OCI-LY3 (cell line): ENCODE measurements around the gene MPP7.

Experiments used
- H2AFZ ChIP-seq: fragments of 200-600, 300-600 bp; shearing (Covaris generic); 2 replicates; pipeline ENCODE4 v1.6.0; 2014; ENCODE audit warnings: antibody characterized with exemption, low read depth, low read length
- H3K27ac ChIP-seq: fragments of 200-600, 300-600 bp; sonication (generic); 2 replicates; pipeline ENCODE4 v1.5.1; 2014; ENCODE audit warnings: mild to moderate bottlenecking, low read length, moderate library complexity, mixed read lengths
- H3K27me3 ChIP-seq: fragments of 200-600, 300-600 bp; sonication (generic); 2 replicates; pipeline ENCODE4 v1.6.1; 2014; ENCODE audit warnings: low read depth, low read length, mixed read lengths
- H3K36me3 ChIP-seq: fragments of 200-600, 300-600 bp; sonication (generic); replicated peaks from 2 replicates; pipeline ENCODE3; 2014; ENCODE audit warnings: low read depth, low read length, mixed read lengths
- H3K4me1 ChIP-seq: fragments of 300-600, 200-600 bp; sonication (generic); 2 replicates; pipeline ENCODE4 v1.6.1; 2014; ENCODE audit warnings: low read length, mixed read lengths
- H3K4me2 ChIP-seq: fragments of 200-600, 300-600 bp; sonication (generic); 2 replicates; pipeline ENCODE4 v1.6.1; 2014; ENCODE audit warnings: low read length, mixed read lengths
- H3K4me3 ChIP-seq: fragments of 300-600, 200-600 bp; sonication (generic); 2 replicates; pipeline ENCODE4 v1.5.1; 2014; ENCODE audit warnings: antibody characterized with exemption, mild to moderate bottlenecking, low read length, moderate library complexity
- H3K79me2 ChIP-seq: fragments of 300-600, 200-600 bp; shearing (Covaris generic); 2 replicates; pipeline ENCODE4 v1.6.1; 2014; ENCODE audit warnings: mild to moderate bottlenecking, low read length, mixed read lengths
- H3K9ac ChIP-seq: fragments of 300-600, 200-600 bp; shearing (Covaris generic); 2 replicates; pipeline ENCODE4 v1.6.0; 2014; ENCODE audit warnings: mild to moderate bottlenecking, low read length, moderate library complexity
- H3K9me3 ChIP-seq: fragments of 200-600, 300-600 bp; shearing (Covaris generic); 2 replicates; pipeline ENCODE4 v1.6.1; 2014; ENCODE audit warnings: low read length, mixed read lengths; ENCODE audit not compliant: insufficient read depth
- H4K20me1 ChIP-seq: fragments of 200-600, 300-600 bp; sonication (generic); 2 replicates; pipeline ENCODE4 v1.6.1; 2016; ENCODE audit warnings: low read length, mixed read lengths; ENCODE audit not compliant: insufficient read depth
- EZH2phosphoT487 ChIP-seq: fragments of 200-600 bp; shearing (Covaris generic); IDR thresholded peaks from 2 replicates; pipeline ENCODE4 v1.6.1; 2018; ENCODE audit warnings: antibody characterized with exemption, mixed run types, low read depth
- TF ChIP-seq, protein P1 (sequence below): fragments of 200-600, 300-600 bp; sonication (generic); IDR thresholded peaks from 2 replicates; pipeline ENCODE4 v1.5.1; 2014; ENCODE audit warnings: antibody characterized with exemption, low read length, low read depth

Gene MPP7

DNA sequence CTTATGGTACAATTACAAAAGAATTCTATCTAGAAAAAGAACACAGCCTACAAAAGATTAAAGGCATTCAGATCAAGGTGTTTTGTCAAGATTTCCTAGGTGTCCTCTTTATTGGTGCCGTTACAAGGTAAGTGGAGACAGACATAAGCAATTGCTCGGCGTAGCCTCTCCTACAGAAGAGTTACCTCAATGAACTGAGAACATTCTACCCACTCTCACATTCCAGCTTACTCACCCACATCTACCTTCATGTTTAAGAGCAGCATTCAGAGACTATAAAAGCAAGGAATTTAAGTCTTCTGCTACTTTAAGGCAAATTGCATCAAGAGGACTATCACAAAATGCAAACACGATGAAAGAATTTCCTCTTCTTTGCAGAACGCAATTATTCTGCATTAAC is 29.5 kb downstream of the MPP7 start:
- no peak for TF ChIP-seq EZH2phosphoT487
- TF ChIP-seq, protein P1, sequence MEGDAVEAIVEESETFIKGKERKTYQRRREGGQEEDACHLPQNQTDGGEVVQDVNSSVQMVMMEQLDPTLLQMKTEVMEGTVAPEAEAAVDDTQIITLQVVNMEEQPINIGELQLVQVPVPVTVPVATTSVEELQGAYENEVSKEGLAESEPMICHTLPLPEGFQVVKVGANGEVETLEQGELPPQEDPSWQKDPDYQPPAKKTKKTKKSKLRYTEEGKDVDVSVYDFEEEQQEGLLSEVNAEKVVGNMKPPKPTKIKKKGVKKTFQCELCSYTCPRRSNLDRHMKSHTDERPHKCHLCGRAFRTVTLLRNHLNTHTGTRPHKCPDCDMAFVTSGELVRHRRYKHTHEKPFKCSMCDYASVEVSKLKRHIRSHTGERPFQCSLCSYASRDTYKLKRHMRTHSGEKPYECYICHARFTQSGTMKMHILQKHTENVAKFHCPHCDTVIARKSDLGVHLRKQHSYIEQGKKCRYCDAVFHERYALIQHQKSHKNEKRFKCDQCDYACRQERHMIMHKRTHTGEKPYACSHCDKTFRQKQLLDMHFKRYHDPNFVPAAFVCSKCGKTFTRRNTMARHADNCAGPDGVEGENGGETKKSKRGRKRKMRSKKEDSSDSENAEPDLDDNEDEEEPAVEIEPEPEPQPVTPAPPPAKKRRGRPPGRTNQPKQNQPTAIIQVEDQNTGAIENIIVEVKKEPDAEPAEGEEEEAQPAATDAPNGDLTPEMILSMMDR, result no peak
- H3K27ac ChIP-seq, result no peak overlapping the region
- H3K4me3 ChIP-seq, result no peak overlapping the region
- 0 out of 2 replicates have a peak, but pooled peaks cover 3% of the 10 kb centered on the region for H3K4me1 ChIP-seq
- H3K4me2 ChIP-seq, result no peak overlapping the region
- no peak overlapping the region for H2AFZ ChIP-seq
- no peak overlapping the region for H3K9ac ChIP-seq
- H3K79me2 ChIP-seq, result no peaks in the 10 kb centered on the region
- H3K36me3 ChIP-seq, result no peaks in the 10 kb centered on the region
- H4K20me1 ChIP-seq, result no peaks in the 10 kb centered on the region
- H3K9me3 ChIP-seq, result no peaks in the 10 kb centered on the region
- no peaks in the 10 kb centered on the region for H3K27me3 ChIP-seq

DNA sequence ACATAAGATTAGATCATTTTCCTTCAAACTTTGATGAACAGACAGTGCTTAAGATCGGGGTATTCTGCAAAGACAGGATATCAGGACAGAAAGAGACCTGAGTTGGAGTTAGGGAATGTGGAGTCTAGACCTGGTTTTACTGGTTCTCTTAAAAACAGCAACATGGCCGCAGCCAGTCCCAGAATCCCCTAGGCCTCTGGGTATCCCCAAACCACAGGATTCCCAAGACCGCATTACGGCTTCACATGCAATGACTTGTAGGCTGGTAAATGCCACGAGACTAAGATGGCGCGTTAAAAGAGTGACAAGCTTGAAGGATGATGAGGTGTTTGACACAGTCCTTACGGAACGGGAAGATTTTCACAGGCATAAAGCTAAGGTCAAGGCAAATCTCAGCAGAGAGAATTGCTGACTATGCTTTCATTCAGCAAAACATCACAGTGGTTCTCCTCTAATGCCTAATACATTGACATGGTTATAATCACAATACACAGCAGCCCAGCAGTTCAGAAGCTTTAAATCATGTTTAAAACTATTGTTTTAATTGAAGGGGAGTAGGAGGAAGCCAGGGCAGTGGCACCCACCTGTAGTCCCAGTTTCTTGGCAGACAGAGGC is 32.9 kb downstream of the MPP7 start:
- H3K4me2 ChIP-seq, result no peak overlapping the region
- H3K27ac ChIP-seq, result no peak overlapping the region
- no peaks in the 10 kb centered on the region for H3K79me2 ChIP-seq
- no peaks in the 10 kb centered on the region for H3K27me3 ChIP-seq
- no peak overlapping the region for H3K9ac ChIP-seq
- no peak overlapping the region for H3K4me3 ChIP-seq
- no peaks in the 10 kb centered on the region for H3K36me3 ChIP-seq
- no peak for TF ChIP-seq EZH2phosphoT487
- TF ChIP-seq, protein P1, result no peak
- H3K4me1 ChIP-seq, result peaks cover 11% of the 10 kb centered on the region
- no peak overlapping the region for H2AFZ ChIP-seq
- no peaks in the 10 kb centered on the region for H4K20me1 ChIP-seq
- H3K9me3 ChIP-seq, result no peaks in the 10 kb centered on the region

DNA sequence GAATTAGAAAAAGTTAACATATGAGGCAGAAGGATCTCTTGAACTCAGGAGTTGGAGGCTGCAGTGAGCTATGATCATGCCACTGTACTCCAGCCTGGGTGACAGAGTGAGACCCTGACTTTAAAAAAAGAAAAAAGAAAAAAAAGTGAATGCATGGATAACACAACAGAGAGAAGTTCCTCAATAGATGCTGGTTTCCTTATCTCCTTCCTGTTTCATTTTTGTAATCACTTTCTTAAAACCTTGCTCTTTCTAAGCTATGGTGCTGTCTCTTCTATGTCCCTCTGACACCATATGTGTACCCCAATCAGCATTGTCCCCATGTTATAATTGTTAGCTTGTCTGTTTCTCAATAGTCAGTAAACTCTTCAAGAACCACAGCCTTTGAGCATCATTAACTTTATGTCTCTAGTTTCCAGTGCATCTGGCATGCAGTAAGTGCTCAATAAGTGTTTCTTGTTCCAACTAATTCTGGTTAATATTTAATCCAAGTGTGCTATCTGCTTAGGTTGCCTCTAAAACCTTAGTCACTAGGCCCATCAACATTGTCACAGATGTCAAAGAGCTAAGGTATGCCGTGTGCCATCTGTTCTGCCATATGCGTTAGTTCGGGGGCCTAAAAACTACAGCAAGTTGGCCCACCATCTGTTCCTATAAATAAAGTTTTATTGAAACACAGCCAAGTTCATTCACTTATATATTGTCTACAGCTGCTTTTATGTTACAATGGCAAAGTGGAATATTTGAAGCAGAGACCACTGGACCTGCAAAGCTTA is 36.2 kb downstream of the MPP7 start:
- Histone ChIP-seq H3K27ac (no peak overlapping the region), H3K27me3 (no peaks in the 10 kb centered on the region), H3K79me2 (no peaks in the 10 kb centered on the region), H3K9me3 (no peaks in the 10 kb centered on the region), H3K4me3 (no peak overlapping the region), H3K4me2 (no peak overlapping the region), H2AFZ (no peak overlapping the region), H4K20me1 (no peaks in the 10 kb centered on the region), H3K9ac (no peak overlapping the region), H3K36me3 (no peaks in the 10 kb centered on the region), H3K4me1 (peaks cover 11% of the 10 kb centered on the region)
- TF ChIP-seq, protein P1, result no peak
- TF ChIP-seq EZH2phosphoT487, result no peak

DNA sequence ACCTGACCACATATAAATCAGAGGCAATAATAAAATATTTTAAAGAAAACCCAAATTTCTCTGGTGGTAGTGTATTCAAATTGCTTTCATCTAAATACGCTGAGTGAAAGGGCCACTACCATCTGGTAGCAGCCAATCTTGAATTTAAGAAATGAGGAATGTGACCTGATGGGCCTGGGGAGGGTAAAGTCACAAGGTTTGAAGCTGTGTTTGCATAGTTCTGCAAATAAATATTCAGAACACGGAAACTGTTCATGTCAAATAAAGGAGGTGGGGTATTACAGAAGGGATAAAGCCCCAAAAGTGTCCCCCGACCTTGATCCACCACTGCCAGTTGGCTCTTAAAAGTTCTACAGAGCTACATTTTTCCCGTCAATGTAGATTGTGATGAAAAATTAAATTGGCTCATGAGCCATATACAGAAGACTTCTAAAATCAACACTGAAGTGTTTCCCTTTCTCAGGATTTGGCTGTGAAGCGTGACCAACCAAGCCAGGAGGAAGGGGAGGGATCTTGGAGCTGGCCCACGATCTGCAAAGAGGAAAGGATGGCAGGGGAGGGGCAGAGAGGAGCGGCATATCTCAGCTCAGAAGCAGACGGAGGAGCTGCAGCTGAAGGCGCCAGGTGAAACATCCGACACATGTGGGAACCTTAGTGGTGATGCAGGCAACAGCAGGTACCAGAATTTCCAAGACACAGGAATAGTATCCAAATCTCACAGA is 39.6 kb downstream of the MPP7 start:
- Histone ChIP-seq H3K4me2 (no peak overlapping the region), H3K27ac (no peak overlapping the region), H3K9me3 (no peaks in the 10 kb centered on the region), H3K4me3 (no peak overlapping the region), H3K79me2 (no peaks in the 10 kb centered on the region), H2AFZ (no peak overlapping the region), H3K36me3 (no peaks in the 10 kb centered on the region), H3K27me3 (no peaks in the 10 kb centered on the region), H4K20me1 (no peaks in the 10 kb centered on the region), H3K4me1 (peaks cover 8% of the 10 kb centered on the region), H3K9ac (no peak overlapping the region)
- TF ChIP-seq, protein P1, result no peak
- TF ChIP-seq EZH2phosphoT487, result no peak
